Spleen (tissue), 13 donors: ENCODE data around the gene USE1. TPM values are rescaled to one million over a fixed set of nuclear protein-coding genes. Genes with fewer than 3 reads are reported as not detected.

Experiments
- DNase-seq: peaks from one replicate; pipeline ENCODE4 v3.0.0-alpha.2; 2020
- H3K27ac ChIP-seq, 8 donors: fragments of 200-600 bp; sonication (generic) in 7 of 8; 1 replicate in 4 of 8; 2 replicates in 4 of 8; pipeline versions ENCODE4 v1.5.0 to v1.8.0; 2016 to 2021; ENCODE audit warnings: inconsistent platforms in 4 of 8, mild to moderate bottlenecking in 4 of 8, moderate library complexity in 1 of 8
- H3K27me3 ChIP-seq, 7 donors: fragments of 200-600 bp; sonication (generic) in 6 of 7; replicated peaks in 1 of 7; 1 replicate in 4 of 7; 2 replicates in 3 of 7; pipeline versions ENCODE4 v1.5.0 to v1.8.0; 2016 to 2021; ENCODE audit warnings: inconsistent platforms in 3 of 7, mild to moderate bottlenecking in 1 of 7
- H3K36me3 ChIP-seq, 6 donors: fragments of 200-600 bp; sonication (generic) in 5 of 6; 1 replicate in 4 of 6; 2 replicates in 2 of 6; pipeline versions ENCODE4 v1.5.0 to v1.8.0; 2016 to 2021; ENCODE audit warnings: inconsistent platforms in 2 of 6
- H3K4me1 ChIP-seq, 6 donors: fragments of 200-600 bp; sonication (generic) in 5 of 6; 1 replicate in 3 of 6; 2 replicates in 3 of 6; pipeline versions ENCODE4 v1.5.0 to v1.8.0; 2016 to 2021; ENCODE audit warnings: inconsistent platforms in 3 of 6
- H3K4me3 ChIP-seq, 8 donors: fragments of 200-600 bp; sonication (generic) in 7 of 8; 1 replicate in 4 of 8; 2 replicates in 4 of 8; pipeline versions ENCODE4 v1.5.0 to v1.8.0; 2016 to 2021; ENCODE audit warnings: inconsistent platforms in 4 of 8, mild to moderate bottlenecking in 4 of 8, moderate library complexity in 2 of 8
- H3K9me3 ChIP-seq, 8 donors: fragments of 200-600 bp; sonication (generic) in 7 of 8; 1 replicate in 4 of 8; 2 replicates in 4 of 8; pipeline versions ENCODE4 v1.5.0 to v1.8.0; 2016 to 2021; ENCODE audit warnings: inconsistent platforms in 4 of 8
- POLR2A ChIP-seq, 3 donors: fragments of 450-650 bp; IDR thresholded peaks; one replicate each; pipeline ENCODE4 v1.5.1; 2017; ENCODE audit warnings: antibody characterized with exemption in 3 of 3, mild to moderate bottlenecking in 1 of 3
- POLR2AphosphoS5 ChIP-seq, 3 donors: sonication (generic); formaldehyde crosslinking; IDR thresholded peaks; one replicate each; pipeline ENCODE4 v1.5.1; 2017; ENCODE audit warnings: antibody characterized with exemption in 3 of 3
- WGBS, 5 donors: extraction: QIAGEN DNeasy Blood & Tissue Kit in 3 of 5; methylation state at CpG; one replicate each; pipeline versions ENCODE4 v1.1.5 to v1.1.7; 2013 to 2018; 5-methylcytosine and 5-hydroxymethylcytosine counted together
- intact Hi-C: fragments of 100-400 bp; cut with DNase I; formaldehyde crosslinking; loops from one replicate; pipeline ENCODE4 v1.15.0; 2023; ENCODE audit warnings: low total_unique reads
- long read RNA-seq, 2 donors: transcript quantifications; one replicate each; lab custom pipeline, GENCODE V29; 2026
- polyA plus RNA-seq, 3 donors: library from polyadenylated mRNA; stranded (reverse); fragments of 200-250 nt; gene quantifications; one replicate each; pipeline ENCODE4 v1.2.1, GENCODE V29; 2013
- total RNA-seq, 7 donors: library from RNA; depleted of rRNA in 3 of 7; stranded (reverse); fragments of >200 nt in 3 of 7; fragmentation: NEBNext Ultra II Directional in 4 of 7; extraction: Animal tissue kit (Norgen Biotek cat#: 25700) in 4 of 7; gene quantifications; one replicate each; pipeline versions ENCODE4 v1.1.0 to v1.2.1, GENCODE V29; 2016 to 2021
- TF ChIP-seq, protein P1 (sequence below), 11 experiments: fragments of 200-600 bp in 7 of 11; fragments of 450-650 bp in 4 of 11; sonication (generic) in 4 of 11; IDR thresholded peaks in 8 of 11; conservative IDR thresholded peaks in 3 of 11; 1 replicate in 7 of 11; 2 replicates in 4 of 11; pipeline versions ENCODE4 v1.4.0 to v1.8.0; 2016 to 2021; ENCODE audit warnings: antibody characterized with exemption in 11 of 11, inconsistent platforms in 4 of 11, mild to moderate bottlenecking in 1 of 11
- donor health status: healthy with polysubstance abuse.
- donor health status: DM: no; HTN: no; CAD: no; lungs with moderate emphysema.
- donor health status: DM: no; HTN: no; CAD: no.
- donor health status: Bipolar disorder and iron deficiency.
- donor health status: healthy.
- donor health status: DM: no; HTN: no; CAD: no.
- donor health status: DM: yes; HTN: yes; CAD: no.

Gene USE1, protein sequence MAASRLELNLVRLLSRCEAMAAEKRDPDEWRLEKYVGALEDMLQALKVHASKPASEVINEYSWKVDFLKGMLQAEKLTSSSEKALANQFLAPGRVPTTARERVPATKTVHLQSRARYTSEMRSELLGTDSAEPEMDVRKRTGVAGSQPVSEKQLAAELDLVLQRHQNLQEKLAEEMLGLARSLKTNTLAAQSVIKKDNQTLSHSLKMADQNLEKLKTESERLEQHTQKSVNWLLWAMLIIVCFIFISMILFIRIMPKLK
- 10 to 100 TPM; 17.2 to 30.4 (median 25.9) TPM for total RNA-seq
- 10 to 100 TPM; 65.1 to 74.4 (median 65.4) TPM for polyA plus RNA-seq
- long read RNA-seq, donor 1, partial matches to known transcripts = 0 of 7 reads
- long read RNA-seq, donor 1, other reads (novel, unspliced or antisense) = 6 of 7 reads
- long read RNA-seq, donor 2, partial matches to known transcripts = 0 of 1 reads
- long read RNA-seq, donor 2, other reads (novel, unspliced or antisense) = 0 of 1 reads

- no peaks in the 10 kb centered on the region for H3K27me3 ChIP-seq
- H3K9me3 ChIP-seq = no peaks in the 10 kb centered on the region
- WGBS, 5 donors = 3 to 8% (median 5%) methylated on average over 26 to 56 of the region's 56 CpGs
- peak within 1 kb of the TSS; percentile 58 to 83 (median 64) for H3K4me3 ChIP-seq
- peak; percentile 97 for DNase-seq
- peak within 1 kb of the TSS; percentile 86 to 98 (median 96) for H3K27ac ChIP-seq
- H3K36me3 ChIP-seq = peaks cover 0 to 78% (median 54%) of the 10 kb centered on the region in 6 donors
- H3K4me1 ChIP-seq = peaks cover 4 to 21% (median 17%) of the 10 kb centered on the region in 6 donors
- intact Hi-C loops = no loop called here
- TF ChIP-seq POLR2A (IDR thresholded peaks at IDR 0.05) = peak in 1 of 3 donors; percentile 41
- TF ChIP-seq POLR2AphosphoS5 (IDR thresholded peaks at IDR 0.05) = peak; percentile 91 to 95 (median 94)
- TF ChIP-seq, protein P1, sequence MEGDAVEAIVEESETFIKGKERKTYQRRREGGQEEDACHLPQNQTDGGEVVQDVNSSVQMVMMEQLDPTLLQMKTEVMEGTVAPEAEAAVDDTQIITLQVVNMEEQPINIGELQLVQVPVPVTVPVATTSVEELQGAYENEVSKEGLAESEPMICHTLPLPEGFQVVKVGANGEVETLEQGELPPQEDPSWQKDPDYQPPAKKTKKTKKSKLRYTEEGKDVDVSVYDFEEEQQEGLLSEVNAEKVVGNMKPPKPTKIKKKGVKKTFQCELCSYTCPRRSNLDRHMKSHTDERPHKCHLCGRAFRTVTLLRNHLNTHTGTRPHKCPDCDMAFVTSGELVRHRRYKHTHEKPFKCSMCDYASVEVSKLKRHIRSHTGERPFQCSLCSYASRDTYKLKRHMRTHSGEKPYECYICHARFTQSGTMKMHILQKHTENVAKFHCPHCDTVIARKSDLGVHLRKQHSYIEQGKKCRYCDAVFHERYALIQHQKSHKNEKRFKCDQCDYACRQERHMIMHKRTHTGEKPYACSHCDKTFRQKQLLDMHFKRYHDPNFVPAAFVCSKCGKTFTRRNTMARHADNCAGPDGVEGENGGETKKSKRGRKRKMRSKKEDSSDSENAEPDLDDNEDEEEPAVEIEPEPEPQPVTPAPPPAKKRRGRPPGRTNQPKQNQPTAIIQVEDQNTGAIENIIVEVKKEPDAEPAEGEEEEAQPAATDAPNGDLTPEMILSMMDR (IDR thresholded peaks at IDR 0.05 in 8 of 11, conservative IDR thresholded peaks at IDR 0.05 in 3 of 11) = peak in 1 of 11 experiments; percentile 16
Observed at GRCh38 chr19:17215127-17215971, at the start of gene USE1. USE1 (plus strand) TSS chr19:17215357; CDS start chr19:17215406, 49 bp downstream.

- H3K4me1 ChIP-seq = peaks cover 0 to 10% (median under 1%) of the 10 kb centered on the region in 6 donors
- no peak for TF ChIP-seq POLR2AphosphoS5 (IDR thresholded peaks at IDR 0.05)
- TF ChIP-seq, protein P1 (IDR thresholded peaks at IDR 0.05 in 8 of 11, conservative IDR thresholded peaks at IDR 0.05 in 3 of 11) = no peak
- no peak for TF ChIP-seq POLR2A (IDR thresholded peaks at IDR 0.05)
- peaks cover 8 to 100% (median 95%) of the 10 kb centered on the region in 6 donors for H3K36me3 ChIP-seq
- DNase-seq = no peak
- no peaks in the 10 kb centered on the region for H3K27me3 ChIP-seq
- peaks cover 0 to 10% (median 4%) of the 10 kb centered on the region in 8 donors for H3K9me3 ChIP-seq
- intact Hi-C loops = no loop called here
- H3K4me3 ChIP-seq = no peak overlapping the region
- H3K27ac ChIP-seq = no peak overlapping the region
- 78 to 99% (median 94%) methylated on average over 5 of the region's 5 CpGs for WGBS, 5 donors
Observed at GRCh38 chr19:17165715-17166114, 49.4 kb upstream of the USE1 start.

DNA sequence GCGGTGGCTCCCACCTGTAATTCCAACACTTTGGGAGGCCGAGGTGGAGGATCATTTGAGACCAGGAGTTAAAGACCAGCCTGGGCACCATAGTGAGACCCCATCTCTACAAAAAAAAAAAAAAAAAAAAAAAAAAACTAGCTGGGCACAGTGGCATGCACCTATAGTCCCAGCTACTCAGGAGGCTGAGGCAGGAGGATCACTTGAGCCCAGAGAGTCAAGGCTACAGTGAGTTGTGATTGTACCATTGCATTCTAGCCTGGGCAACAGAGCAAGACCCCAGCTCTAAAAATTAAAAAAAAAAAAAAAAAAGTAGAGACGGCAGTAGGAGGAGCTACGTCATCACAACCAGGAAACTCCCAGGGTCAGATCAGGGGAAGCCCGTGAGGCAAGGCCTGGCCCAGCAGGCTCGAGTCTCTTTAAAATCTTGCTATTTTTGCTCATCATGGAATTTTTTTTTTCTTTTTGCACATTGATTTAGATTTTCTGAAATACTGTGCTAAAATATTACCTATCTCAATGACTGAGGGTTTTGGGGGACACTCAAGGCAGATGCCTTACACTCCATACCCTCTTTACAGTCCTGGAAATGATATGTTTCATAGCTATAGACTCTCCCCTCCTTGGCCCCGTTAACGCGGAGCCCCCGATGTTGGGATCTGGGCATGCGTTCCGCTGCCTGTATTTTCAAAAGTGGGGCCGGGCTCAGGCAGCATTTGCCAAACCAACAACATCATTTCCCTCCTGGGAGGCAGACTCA lies 44.4 kb upstream of the USE1 start:
- WGBS, 5 donors = 65 to 77% (median 69%) methylated on average over 12 to 13 of the region's 13 CpGs
- no peaks in the 10 kb centered on the region for H3K9me3 ChIP-seq
- H3K36me3 ChIP-seq = peaks cover 4 to 100% (median 92%) of the 10 kb centered on the region in 6 donors
- no peaks in the 10 kb centered on the region for H3K27me3 ChIP-seq
- intact Hi-C loops = no loop called here
- H3K4me1 ChIP-seq = peaks cover 0 to 35% (median 14%) of the 10 kb centered on the region in 6 donors
- H3K4me3 ChIP-seq = no peak overlapping the region
- H3K27ac ChIP-seq = peak overlapping the region; percentile 36 to 76 (median 64)
- no peak for DNase-seq
- TF ChIP-seq, protein P1 (IDR thresholded peaks at IDR 0.05 in 8 of 11, conservative IDR thresholded peaks at IDR 0.05 in 3 of 11) = no peak
- no peak for TF ChIP-seq POLR2AphosphoS5 (IDR thresholded peaks at IDR 0.05)
- TF ChIP-seq POLR2A (IDR thresholded peaks at IDR 0.05) = no peak
